ENCODE measurements around the gene MAGIX. TPM values are rescaled to one million over a fixed set of nuclear protein-coding genes. Genes with fewer than 3 reads are reported as not detected.
"Not testable (repeated sequence)": the region's sequence is repeated elsewhere in the genome, so short reads cannot be mapped to it uniquely, and the experiment has no call there.

Gene MAGIX
- total RNA-seq, 2 experiments from 2014 or later = 0.89 to 0.93 TPM

GRCh38 chrX:49172280-49172780, 9.8 kb downstream of the MAGIX start:
- Histone ChIP-seq H3K27ac (ENCODE audit: low read depth in 1 of 2, low read length in 2 of 2) (peak overlapping the region; percentile 50 to 62), H3K4me3 (ENCODE audit: low read length) (peak overlapping the region; percentile 81), H3K4me1 (ENCODE audit: insufficient read depth, low read length) (peaks cover 42% of the 10 kb centered on the region), H3K36me3 (ENCODE audit: insufficient read depth, low read length) (peaks cover 24% of the 10 kb centered on the region), H3K27me3 (ENCODE audit: control insufficient read depth in 1 of 2, insufficient read depth in 2 of 2, low read length in 2 of 2) (no peaks in the 10 kb centered on the region), H3K9me3 (ENCODE audit: control insufficient read depth in 1 of 2, insufficient read depth in 1 of 2, low read length in 2 of 2) (no peaks in the 10 kb centered on the region)
- DNase-seq (peak in 13 of 14 experiments; percentile 34 to 83 (median 62)), ATAC-seq (ENCODE audit: poor library complexity) (peak; percentile 68)
- H3K27me3 Mint-ChIP-seq = no peaks in the 10 kb centered on the region
- ChIA-PET CTCF (interaction anchor here (1.1 to 1.4 kb wide), 2 partner anchors 8 to 16 kb away, joined by 3 to 6 read pairs; no protein-coding TSS in a partner anchor), POLR2A (interaction anchor here (0.7 to 1.5 kb wide), 3 partner anchors 9 to 100 kb away, joined by 3 read pairs; no protein-coding TSS in a partner anchor)
- no peaks in the 10 kb centered on the region for H3K9me3 Mint-ChIP-seq
- peaks cover 29% of the 10 kb centered on the region for H3K36me3 Mint-ChIP-seq (ENCODE audit: low read depth)
- no peak for TF ChIP-seq CTCF (IDR thresholded peaks at IDR 0.05)
- H3K4me3 Mint-ChIP-seq = peak overlapping the region; percentile 91
- peak overlapping the region; percentile 84 for H3K27ac Mint-ChIP-seq
- peaks cover 33% of the 10 kb centered on the region for H3K4me1 Mint-ChIP-seq (ENCODE audit: low read depth)
- intact Hi-C loops (cut with DNase I, micrococcal nuclease) = no loop called here

GRCh38 chrX:49173544-49173943, 11.0 kb downstream of the MAGIX start:
- H3K27me3 Mint-ChIP-seq; H3K9me3 Mint-ChIP-seq; H3K27me3 ChIP-seq (ENCODE audit: control insufficient read depth in 1 of 2, insufficient read depth in 2 of 2, low read length in 2 of 2); H3K27ac ChIP-seq (ENCODE audit: low read depth in 1 of 2, low read length in 2 of 2); ATAC-seq (ENCODE audit: poor library complexity); H3K9me3 ChIP-seq (ENCODE audit: control insufficient read depth in 1 of 2, insufficient read depth in 1 of 2, low read length in 2 of 2); H3K4me3 Mint-ChIP-seq; DNase-seq; intact Hi-C loops (cut with DNase I, micrococcal nuclease); H3K4me3 ChIP-seq (ENCODE audit: low read length): not testable (repeated sequence)
- H3K36me3 ChIP-seq (ENCODE audit: insufficient read depth, low read length) = peaks cover 35% of the 10 kb centered on the region
- peak overlapping the region; percentile 84 for H3K27ac Mint-ChIP-seq
- peaks cover 35% of the 10 kb centered on the region for H3K36me3 Mint-ChIP-seq (ENCODE audit: low read depth)
- ChIA-PET CTCF (interaction anchor here (1.4 kb wide), 1 partner anchor 10 kb away, joined by 6 read pairs; no protein-coding TSS in a partner anchor), POLR2A (interaction anchor here (1.5 kb wide), 1 partner anchor 10 kb away, joined by 3 read pairs; no protein-coding TSS in a partner anchor)
- H3K4me1 ChIP-seq (ENCODE audit: insufficient read depth, low read length) = peaks cover 30% of the 10 kb centered on the region
- H3K4me1 Mint-ChIP-seq (ENCODE audit: low read depth) = peaks cover 25% of the 10 kb centered on the region

- peaks cover 21% of the 10 kb centered on the region for H3K4me1 Mint-ChIP-seq (ENCODE audit: low read depth)
- ChIA-PET POLR2A (interaction anchor here (1.0 kb wide), 1 partner anchor 8 kb away, joined by 4 read pairs; no protein-coding TSS in a partner anchor), CTCF (no interaction called here)
- peak overlapping the region; percentile 33 for H3K27ac Mint-ChIP-seq
- intact Hi-C loops (cut with DNase I, micrococcal nuclease) = no loop called here
- H3K27me3 Mint-ChIP-seq = no peaks in the 10 kb centered on the region
- ATAC-seq (ENCODE audit: poor library complexity) = no peak
- no peak for DNase-seq
- no peak overlapping the region for H3K4me3 Mint-ChIP-seq
- H3K4me3 ChIP-seq (ENCODE audit: low read length) = no peak overlapping the region
- H3K9me3 ChIP-seq (ENCODE audit: control insufficient read depth in 1 of 2, insufficient read depth in 1 of 2, low read length in 2 of 2) = no peaks in the 10 kb centered on the region
- peaks cover 43% of the 10 kb centered on the region for H3K36me3 Mint-ChIP-seq (ENCODE audit: low read depth)
- H3K9me3 Mint-ChIP-seq = no peaks in the 10 kb centered on the region
- TF ChIP-seq CTCF (IDR thresholded peaks at IDR 0.05) = no peak
- H3K4me1 ChIP-seq (ENCODE audit: insufficient read depth, low read length) = peaks cover 29% of the 10 kb centered on the region
- H3K27ac ChIP-seq (ENCODE audit: low read depth in 1 of 2, low read length in 2 of 2) = no peak overlapping the region
- H3K27me3 ChIP-seq (ENCODE audit: control insufficient read depth in 1 of 2, insufficient read depth in 2 of 2, low read length in 2 of 2) = no peaks in the 10 kb centered on the region
- H3K36me3 ChIP-seq (ENCODE audit: insufficient read depth, low read length) = peaks cover 38% of the 10 kb centered on the region
These were observed 12.2 kb downstream of the MAGIX start for GRCh38 chrX:49174723-49175122.

Measured in CD4-positive, alpha-beta T cell (primary cell).